Omental fat pad (tissue), 4 donors: ENCODE measurements around the gene GNG12. TPM values are rescaled to one million over a fixed set of nuclear protein-coding genes. Genes with fewer than 3 reads are reported as not detected.
"Not testable (repeated sequence)": the region's sequence is repeated elsewhere in the genome, so short reads cannot be mapped to it uniquely, and the experiment has no call there.

Source experiments
- ATAC-seq: fragments of 150-250 bp; one replicate; pipeline ENCODE4 v1.9.1; 2016; ENCODE audit warnings: mild to moderate bottlenecking, moderate library complexity; ENCODE audit not compliant: low FRiP score
- DNase-seq: peaks from one replicate; pipeline ENCODE4 v3.0.0-alpha.2; 2019; ENCODE audit warnings: low spot score
- CTCF ChIP-seq, 3 donors: fragments of 450-650 bp; IDR thresholded peaks; one replicate each; pipeline ENCODE4 v1.5.1; 2016 to 2017; ENCODE audit warnings: antibody characterized with exemption in 3 of 3, mild to moderate bottlenecking in 3 of 3, moderate library complexity in 2 of 3
- total RNA-seq, 4 donors: library from RNA; depleted of rRNA; stranded (reverse); fragments of >200 nt; gene quantifications; one replicate each; pipeline ENCODE4 v1.1.0, GENCODE V29; 2016

GNG12 gene
- total RNA-seq, 4 donors from 2014 or later = 77.0 to 117 (median 94.5) TPM

GRCh38 chr1:67733681-67734322 lies 99.5 kb downstream of the GNG12 start:
- no peak for TF ChIP-seq CTCF (IDR thresholded peaks at IDR 0.05)
- DNase-seq = no peak

GRCh38 chr1:67732750-67733151 lies 100.5 kb downstream of the GNG12 start:
- TF ChIP-seq CTCF (IDR thresholded peaks at IDR 0.05) = no peak
- no peak for DNase-seq
- no peak for ATAC-seq

More at GRCh38 chr1:67733681-67734322, 99.5 kb downstream of the GNG12 start:
- ATAC-seq = no peak

GRCh38 chr1:67731322-67731721 lies 101.9 kb downstream of the GNG12 start:
- DNase-seq (no peak), ATAC-seq (no peak)
- TF ChIP-seq CTCF (IDR thresholded peaks at IDR 0.05) = no peak

- ATAC-seq, DNase-seq: not testable (repeated sequence)
These were observed 103.0 kb downstream of the GNG12 start for GRCh38 chr1:67730312-67730711.

GRCh38 chr1:67729872-67730271 lies 103.4 kb downstream of the GNG12 start:
- ATAC-seq = no peak
- no peak for DNase-seq
- TF ChIP-seq CTCF (IDR thresholded peaks at IDR 0.05) = no peak

- ATAC-seq = no peak
- no peak for DNase-seq
- TF ChIP-seq CTCF (IDR thresholded peaks at IDR 0.05) = no peak
These were observed 107.0 kb downstream of the GNG12 start for GRCh38 chr1:67726224-67726623.

GRCh38 chr1:67724928-67725560 lies 108.2 kb downstream of the GNG12 start:
- ATAC-seq = no peak
- DNase-seq = no peak
- no peak for TF ChIP-seq CTCF (IDR thresholded peaks at IDR 0.05)
